RCC 7860 (cell line): ENCODE data around the gene ZW10.
"Not testable (repeated sequence)": the region's sequence is repeated elsewhere in the genome, so short reads cannot be mapped to it uniquely, and the experiment has no call there.

Source experiments
- DNase-seq: peaks from one replicate; pipeline ENCODE4 v3.0.0-alpha.2; 2015; ENCODE audit warnings: low spot score
- FAIRE-seq: peaks from 2 replicates; lab custom pipeline; 2012; peaks lifted over from hg19 to GRCh38; lab: Jason Lieb, UNC

The ZW10 gene

DNA sequence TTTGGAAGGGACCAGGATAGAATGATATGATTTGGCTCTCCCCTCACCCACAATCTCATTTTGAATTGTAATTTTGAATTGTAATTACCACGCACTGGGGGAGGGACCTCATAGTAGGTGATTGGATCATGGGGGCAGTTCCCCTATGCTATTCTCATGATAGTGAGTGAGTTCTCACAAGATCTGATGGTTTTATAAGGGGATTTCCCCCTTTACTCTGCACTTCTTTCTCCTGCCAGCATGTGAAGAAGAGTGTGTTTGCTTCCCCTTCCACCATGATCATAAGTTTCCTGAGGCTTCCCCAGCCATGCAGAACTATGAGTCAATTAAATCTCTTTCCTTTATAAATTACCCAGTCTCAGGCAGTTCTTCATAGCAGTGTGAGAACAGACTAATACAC is 69.9 kb downstream of the ZW10 start:
- not testable (repeated sequence) for FAIRE-seq, DNase-seq

DNA sequence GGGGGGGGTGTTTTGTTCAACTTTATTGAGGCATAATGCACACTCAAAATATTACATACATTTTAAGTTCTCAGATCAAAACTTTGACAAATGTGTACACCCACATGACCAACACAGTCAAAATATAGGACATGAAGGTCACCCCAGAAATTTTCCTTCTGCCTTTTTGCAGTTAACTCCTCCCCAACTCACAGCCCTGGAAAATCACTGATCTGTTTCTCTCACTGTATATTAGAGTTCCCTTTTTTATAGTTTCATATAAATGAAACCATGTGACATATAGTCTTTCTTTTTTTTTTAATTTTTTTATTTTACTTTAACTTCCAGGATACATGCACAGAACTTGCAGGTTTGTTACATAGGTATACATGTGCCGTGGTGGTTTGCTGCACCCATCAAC is 72.0 kb downstream of the ZW10 start:
- DNase-seq (no peak), FAIRE-seq (no peak)

DNA sequence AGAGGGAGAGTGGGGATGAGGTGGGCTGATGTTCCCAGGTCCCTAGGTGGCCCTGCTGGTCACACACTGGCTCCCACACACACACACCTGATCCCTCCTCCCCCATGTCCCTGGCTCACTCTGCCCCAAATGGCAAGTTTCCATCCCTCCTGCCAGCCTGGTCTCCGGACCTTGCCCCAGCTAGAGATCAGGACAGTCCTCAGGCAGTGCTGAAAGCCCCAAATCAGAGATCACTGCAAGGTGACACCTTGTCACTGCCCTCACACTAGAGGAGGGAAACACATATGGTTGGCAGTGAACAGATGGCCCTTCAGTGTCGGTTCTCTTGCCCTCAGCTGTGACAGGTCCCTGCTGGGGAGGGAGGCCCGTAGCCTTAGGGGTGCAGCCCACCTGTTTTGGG is 75.0 kb downstream of the ZW10 start:
- FAIRE-seq (no peak), DNase-seq (no peak)

DNA sequence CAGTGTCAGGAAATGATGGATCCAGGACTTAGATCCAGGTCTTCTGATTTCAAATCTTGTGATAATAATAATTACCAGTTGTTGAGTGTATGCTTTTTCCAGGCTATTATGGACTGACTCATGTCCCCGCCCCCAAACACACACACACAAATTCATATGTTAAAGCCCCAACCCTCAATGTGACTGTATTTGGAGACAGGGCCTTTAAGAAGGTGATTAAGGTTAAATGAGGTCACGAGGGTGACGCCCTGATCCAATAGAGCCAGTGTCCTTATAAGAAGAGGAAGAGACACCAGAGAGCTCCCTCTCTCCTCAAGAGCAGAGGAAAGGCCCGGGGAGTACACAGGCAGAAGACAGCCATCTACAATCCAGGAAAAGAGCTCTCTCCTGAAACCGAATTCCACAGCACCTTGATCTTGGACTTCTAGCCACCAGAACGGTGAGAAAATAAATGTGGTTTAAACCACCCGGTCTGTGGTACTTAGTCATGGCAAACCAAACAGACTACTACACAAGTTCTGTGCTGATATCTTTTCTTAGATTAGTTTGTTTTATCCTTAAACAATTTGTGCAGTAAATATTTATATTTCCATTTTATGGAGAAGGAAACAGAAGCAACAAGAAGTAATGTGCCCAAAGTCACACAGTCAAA is 75.6 kb downstream of the ZW10 start:
- FAIRE-seq = no peak
- no peak for DNase-seq

DNA sequence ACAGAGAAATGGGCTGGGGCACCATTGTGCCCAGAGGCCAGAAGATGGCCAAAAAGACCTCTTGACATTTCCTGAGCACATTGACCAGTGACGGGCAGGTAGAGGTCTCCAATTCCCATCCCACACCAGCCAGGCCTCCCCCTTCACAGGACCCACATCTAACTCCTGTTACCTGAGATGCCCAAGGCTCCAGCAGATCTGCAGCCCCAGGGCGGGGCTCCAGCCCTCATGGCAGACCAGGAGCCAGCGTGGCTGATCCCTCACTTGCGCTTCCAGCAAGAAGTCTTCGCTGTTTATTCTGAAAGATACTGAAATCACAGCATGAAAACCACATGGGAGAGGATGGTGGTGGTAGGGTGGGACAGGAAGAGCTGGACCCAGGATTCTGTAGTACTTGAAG is 76.4 kb downstream of the ZW10 start:
- no peak for FAIRE-seq
- no peak for DNase-seq

DNA sequence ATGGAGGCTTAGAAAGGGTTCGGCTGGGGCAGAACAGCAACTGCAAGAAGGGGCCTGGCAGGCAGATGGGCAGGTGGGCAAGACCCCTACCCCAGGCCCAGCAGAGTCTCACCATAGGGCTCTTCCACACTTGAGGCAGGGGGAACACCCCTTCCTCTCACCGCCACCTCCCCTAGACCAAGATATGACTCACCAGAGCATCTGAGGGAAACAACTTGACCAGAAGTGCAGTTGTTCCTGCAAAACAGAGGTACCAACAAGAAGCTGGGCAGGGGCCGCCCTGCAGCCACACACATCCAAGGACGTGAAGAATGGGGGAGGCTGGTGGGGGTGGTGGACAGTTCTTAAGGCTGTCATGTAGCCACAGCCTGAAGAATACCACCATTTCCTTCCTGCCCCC is 78.3 kb downstream of the ZW10 start:
- DNase-seq (no peak), FAIRE-seq (no peak)

DNA sequence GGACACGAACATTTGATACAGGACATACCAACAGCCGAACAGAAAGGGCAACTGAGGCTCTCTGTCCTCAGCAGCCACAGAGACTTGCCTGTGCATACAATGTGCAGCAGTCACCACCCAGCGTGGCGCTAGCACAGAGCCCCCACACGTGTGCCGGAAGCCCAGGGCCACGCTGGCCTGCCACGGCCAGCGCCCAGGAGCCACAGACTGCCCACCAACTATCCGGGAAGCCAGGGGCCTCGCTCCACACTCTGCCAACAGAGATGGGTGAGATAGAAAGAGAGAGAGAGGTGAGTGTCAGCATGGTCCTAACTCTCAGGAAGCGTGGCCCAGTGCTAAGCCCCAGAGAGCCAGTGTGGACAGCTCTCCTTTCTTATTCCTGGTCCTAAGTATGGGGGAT is 79.1 kb downstream of the ZW10 start:
- FAIRE-seq = no peak
- DNase-seq = no peak

DNA sequence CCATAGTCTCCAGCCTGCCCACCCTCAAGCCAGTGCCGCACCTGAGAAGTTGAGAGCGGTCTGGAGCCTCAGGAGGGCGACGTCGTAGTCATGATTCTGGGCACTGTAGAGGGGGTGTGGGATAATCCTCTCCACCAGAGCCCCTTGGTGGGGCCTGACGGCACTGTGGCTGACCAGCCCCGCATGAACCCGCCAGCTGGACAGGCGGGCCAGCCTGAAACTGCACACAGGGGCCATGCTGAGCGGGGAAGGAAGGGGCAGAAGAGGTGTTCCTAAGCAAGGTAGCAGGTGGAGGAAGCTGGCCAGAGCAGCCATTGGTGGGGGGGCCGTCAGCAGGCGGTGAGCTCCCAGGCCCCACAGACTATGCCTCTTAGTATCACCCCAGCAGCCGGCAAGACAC is 80.5 kb downstream of the ZW10 start:
- DNase-seq (no peak), FAIRE-seq (no peak)

DNA sequence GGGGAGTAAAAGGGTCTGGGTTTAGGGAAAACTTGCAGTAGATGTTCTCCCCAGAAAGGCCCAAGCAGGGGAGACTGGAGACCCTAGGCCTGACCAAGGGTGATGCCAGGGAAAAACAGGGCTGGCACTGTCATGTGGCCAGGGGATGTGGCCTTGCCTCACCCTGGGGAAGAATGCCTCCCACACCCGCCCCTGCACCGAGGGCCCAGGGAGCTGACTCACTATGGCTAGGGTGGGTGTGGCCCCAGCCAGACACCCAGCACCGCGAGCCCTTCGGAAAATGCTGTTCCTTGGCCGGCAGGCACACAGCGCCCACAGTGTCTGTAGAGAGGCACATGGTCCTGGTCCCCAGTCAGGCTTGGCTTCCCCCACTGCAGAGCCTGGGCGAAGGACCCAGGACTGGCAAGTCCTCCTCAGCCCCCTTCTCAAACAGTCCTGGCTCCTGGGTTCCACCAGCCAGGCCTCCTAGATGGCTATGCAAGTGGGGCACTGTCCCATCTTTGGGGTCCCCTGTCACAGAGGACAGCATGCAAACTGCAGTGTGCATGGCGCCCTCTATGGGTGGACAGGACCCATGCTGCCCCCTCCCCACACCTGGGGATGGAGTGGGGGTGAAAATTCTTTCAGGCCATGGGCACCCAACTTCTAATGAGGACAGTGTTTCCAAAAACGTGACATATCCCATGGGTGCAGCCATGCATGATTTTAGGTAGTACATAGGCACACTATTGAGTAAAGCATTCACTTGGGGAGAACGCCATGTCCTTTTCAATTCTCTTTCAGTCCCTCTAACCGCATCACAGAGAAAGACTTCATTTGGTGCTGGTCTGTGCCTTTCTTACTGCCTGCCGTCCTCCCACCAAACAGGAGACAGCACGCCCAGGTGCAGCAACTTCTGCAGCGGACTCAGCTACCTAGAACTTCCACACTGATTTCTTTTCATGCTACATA is 82.6 kb downstream of the ZW10 start:
- DNase-seq (peak; percentile 78), FAIRE-seq (peak; percentile 62)

DNA sequence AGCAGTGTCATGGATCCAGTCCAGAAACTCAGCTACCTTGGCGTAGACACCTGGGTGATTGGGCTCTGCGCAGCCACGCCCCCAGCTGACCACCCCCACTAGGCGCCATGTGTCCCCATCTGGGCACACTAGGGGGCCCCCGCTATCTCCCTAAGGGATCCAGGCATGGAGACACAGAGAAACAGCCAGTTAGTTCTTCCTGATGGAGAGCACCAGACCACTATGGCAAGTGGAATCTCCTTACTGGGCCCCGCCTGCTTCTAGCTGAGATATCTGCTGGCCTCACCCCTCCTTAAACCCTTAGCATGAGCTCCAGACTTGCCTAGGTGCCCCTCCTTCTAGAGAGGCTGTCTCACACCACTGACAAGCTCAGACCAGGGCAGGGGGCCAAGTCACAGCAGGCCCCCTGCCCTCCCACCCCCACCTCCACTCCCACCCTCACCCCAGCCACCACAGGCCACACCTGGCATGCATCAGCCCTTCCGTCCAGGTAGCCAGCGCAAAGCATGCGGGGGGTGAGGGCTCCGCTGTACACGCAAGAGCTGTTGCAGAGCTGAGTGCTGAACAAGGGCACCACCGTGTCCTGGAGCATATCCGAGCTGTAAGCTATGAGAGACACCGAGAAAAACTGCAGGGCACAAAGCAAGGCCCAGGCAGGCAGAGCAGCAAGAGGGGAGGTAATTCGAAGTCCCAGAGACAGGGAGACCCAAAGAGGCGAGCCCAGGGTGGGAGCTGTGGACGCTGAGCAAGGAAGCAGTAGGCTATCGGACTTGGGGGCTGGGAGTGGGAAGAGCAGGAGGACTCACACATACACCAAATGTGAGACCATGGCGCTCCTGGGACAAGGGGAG is 83.5 kb downstream of the ZW10 start:
- no peak for FAIRE-seq
- no peak for DNase-seq

DNA sequence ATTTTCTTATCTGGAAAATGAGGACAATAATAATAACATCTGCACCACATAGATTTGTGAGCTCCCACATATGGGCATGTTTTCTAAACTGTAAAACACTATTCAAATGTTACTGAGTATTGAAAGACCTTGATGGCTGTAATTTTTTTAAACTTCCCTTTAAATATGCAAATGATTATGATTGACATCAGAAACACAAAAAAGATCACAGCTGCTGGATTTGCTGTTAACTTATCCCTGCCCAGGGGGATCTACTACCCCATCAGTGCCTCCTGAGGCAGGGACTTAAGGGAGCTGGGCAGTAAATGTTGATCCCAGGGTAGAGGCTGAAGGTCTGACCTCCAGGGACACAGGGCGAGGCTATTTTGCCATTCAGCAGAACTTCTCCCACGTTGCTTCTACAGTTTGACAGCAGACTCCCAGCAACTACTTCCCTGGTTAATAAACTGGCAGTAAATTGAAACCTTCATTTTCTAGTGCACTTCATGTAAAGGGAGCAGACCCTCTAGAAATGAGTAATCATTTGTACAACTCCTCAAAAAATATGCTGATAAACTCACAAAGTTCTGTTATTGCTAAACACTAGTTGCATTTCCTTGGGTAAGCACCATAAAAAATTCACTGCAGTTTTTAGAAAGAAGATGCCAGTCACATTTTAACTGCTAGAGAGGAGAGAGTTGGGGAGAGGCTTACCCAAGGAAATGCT is 87.7 kb downstream of the ZW10 start:
- FAIRE-seq (no peak), DNase-seq (no peak)

DNA sequence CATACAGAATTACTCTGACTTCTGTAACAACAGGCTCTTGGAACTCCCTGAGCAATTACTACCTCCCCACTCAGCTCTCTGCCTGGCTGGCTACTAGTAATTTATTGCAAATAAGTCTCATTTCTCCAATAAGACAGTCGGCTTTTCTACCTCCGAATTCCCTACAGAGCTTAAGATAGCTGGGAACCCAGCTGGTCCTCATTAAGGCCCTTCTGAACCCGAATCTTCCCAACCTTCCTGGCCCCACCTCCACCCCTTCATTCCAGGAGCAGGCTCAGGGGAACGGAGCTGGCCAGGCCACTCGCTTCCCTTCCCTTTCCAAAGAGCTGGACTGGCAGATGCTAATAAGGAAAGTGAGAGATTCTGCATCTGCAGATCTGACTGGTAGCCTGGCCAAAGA is 89.0 kb downstream of the ZW10 start:
- FAIRE-seq (no peak), DNase-seq (no peak)

DNA sequence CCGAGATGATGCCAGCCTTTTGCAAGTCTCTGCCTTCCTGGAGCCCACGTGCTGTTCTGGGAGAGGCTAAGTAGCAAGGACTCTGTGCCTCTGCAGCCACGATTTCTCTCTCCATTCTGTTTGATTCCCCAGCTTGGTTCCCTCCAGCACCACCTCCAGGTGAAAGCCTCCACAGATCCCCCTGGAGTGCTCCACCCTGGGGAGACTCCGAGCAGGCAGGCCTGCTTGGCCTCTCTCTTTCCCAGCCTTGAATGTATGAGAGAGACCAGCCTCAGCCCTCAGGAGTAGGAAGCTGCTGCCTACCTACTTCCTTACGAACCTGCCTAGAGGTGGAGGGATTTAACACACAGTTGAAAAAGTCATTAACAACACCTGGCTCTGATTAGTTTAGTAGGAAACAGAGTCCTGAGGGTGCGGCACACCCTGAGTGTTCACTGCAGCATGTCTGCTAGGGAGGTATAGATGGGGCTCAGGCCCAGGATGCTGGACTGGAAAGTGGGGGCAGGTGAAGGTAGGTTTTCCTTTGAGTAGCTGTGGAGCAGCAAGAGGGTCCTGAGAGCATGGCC is 89.9 kb downstream of the ZW10 start:
- FAIRE-seq = no peak
- no peak for DNase-seq
